ENCODE results near the gene CIZ1.

Gene CIZ1

DNA sequence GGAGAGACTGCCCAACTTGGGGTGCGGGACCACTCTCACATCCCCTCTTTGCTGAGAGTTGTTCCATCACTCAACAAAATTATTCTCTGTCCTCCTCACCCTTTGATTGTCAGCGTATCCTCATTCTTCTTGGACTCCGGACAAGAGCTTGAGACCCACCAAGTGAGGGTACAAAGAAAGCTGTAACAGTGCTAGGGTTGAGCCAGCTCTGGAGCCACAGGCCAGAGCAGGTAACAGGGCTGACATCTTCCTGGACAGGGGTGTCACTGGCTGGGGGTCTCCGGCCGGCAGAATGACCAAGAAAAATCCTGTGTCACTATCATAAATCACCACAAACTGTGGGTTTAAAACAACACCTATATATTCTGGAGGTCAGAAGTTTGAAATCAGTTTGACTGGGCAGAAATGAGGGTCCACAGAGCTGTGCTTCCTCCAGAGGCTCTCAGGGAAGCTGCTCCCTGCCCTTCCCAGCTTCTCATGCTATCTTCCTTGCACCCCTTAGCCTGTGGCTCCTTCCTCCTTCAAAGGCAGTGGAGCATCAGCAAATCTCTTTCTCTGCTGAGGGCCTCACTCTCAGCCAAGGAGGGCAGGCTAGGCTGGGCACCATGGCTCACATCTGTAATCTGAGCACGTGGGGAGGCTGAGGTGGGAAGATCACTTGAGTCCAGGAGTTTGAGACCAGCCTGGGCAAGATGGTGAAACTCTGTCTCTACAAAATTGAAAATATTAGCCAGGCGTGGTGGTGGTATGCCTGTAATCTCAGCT, 35.5 kb downstream of the CIZ1 start:
- TF ChIP-seq, protein P1, sequence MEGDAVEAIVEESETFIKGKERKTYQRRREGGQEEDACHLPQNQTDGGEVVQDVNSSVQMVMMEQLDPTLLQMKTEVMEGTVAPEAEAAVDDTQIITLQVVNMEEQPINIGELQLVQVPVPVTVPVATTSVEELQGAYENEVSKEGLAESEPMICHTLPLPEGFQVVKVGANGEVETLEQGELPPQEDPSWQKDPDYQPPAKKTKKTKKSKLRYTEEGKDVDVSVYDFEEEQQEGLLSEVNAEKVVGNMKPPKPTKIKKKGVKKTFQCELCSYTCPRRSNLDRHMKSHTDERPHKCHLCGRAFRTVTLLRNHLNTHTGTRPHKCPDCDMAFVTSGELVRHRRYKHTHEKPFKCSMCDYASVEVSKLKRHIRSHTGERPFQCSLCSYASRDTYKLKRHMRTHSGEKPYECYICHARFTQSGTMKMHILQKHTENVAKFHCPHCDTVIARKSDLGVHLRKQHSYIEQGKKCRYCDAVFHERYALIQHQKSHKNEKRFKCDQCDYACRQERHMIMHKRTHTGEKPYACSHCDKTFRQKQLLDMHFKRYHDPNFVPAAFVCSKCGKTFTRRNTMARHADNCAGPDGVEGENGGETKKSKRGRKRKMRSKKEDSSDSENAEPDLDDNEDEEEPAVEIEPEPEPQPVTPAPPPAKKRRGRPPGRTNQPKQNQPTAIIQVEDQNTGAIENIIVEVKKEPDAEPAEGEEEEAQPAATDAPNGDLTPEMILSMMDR (IDR thresholded peaks at IDR 0.05; ENCODE audit: low read depth, low read length) = no peak
- no peak for DNase-seq (ENCODE audit: low read depth, low spot score)
- in situ Hi-C loops (cut with HindIII; ENCODE audit: low sequenced_read_pairs) = no loop called here
- no peak overlapping the region for H3K4me3 ChIP-seq (ENCODE audit: low read depth, low read length)

DNA sequence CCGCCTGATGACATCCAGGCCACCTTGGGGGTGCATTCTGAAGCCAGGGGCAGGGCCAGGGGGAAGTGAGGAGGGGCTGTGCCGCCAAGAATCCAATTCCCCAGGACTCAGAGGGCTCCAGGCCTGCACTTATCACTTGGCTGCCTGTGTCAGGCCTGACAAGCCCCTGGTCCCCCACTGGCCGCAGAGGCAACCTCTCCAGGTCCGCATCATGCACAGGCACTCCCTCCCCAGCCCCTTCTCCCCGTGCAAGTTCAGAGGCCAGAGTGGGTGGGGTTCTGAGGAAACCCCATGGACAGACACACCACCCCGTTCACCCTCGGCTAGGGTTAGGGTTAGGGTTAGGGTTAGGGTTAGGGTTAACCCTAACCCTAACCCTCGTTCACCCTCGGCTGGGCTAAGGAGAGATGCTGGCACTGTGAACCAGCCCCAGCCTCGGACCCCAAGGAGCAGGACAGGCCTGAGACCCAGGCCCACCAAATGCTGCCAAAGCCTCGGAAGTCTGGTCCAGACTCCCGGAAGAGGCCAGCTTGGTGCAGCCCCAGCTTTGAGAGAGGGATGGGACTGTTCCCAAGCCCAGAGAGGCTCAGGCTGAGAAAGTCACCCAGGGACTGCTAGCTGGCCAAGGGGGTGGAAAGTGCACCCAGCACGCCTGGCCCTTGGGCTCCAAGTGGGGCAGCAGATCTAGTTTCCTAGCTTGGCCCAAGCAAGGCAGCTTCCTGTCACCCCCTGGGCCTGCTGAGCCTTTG, 37.3 kb downstream of the CIZ1 start:
- TF ChIP-seq, protein P1 (IDR thresholded peaks at IDR 0.05; ENCODE audit: low read depth, low read length) = no peak
- H3K4me3 ChIP-seq (ENCODE audit: low read depth, low read length) = no peak overlapping the region
- in situ Hi-C loops (cut with HindIII; ENCODE audit: low sequenced_read_pairs) = no loop called here
- no peak for DNase-seq (ENCODE audit: low read depth, low spot score)

DNA sequence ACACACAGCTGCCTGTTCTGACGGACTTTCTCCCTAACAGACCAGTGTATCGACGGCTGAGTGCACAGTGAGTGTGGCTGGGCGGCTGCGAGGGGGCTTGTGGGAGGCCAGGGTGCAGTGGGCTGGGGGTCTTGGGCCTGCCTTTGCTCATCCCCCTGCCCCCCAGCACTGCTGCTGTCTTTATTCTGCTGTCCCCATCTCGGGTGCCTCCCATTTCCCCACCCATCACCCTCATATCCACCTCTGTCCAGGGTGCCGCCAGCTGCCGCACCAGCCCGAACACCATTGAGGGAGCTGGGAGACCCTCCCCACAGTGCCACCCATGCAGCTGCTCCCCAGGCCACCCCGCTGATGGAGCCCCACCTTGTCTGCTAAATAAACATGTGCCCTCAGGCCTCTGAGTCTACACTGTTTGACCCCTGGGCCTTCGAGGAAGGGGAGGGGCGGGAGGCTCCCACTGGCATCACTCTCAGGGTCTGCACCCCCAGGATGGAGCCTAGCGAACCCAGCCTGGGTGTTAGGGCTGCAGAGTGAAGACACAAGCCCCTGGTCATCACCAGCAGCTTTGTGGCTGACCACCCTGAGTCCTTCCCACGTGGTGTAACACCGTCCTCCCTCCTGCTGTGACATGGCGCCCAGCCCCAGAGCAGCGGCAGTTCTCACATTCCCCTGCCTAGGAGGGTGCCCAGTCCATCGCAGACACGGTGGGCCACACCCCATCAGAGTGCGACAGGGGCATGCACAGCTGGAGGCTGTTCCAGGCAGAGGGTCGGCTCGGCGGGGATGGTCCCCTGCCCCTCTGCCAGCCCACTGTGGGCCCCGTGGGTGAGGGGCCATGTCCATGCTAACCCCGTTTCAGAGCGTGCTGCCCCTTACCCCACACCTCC, 38.1 kb downstream of the CIZ1 start:
- H3K4me3 ChIP-seq (ENCODE audit: low read depth, low read length) = no peak overlapping the region
- TF ChIP-seq, protein P1 (IDR thresholded peaks at IDR 0.05; ENCODE audit: low read depth, low read length) = no peak
- DNase-seq (ENCODE audit: low read depth, low spot score) = no peak
- in situ Hi-C loops (cut with HindIII; ENCODE audit: low sequenced_read_pairs) = no loop called here

DNA sequence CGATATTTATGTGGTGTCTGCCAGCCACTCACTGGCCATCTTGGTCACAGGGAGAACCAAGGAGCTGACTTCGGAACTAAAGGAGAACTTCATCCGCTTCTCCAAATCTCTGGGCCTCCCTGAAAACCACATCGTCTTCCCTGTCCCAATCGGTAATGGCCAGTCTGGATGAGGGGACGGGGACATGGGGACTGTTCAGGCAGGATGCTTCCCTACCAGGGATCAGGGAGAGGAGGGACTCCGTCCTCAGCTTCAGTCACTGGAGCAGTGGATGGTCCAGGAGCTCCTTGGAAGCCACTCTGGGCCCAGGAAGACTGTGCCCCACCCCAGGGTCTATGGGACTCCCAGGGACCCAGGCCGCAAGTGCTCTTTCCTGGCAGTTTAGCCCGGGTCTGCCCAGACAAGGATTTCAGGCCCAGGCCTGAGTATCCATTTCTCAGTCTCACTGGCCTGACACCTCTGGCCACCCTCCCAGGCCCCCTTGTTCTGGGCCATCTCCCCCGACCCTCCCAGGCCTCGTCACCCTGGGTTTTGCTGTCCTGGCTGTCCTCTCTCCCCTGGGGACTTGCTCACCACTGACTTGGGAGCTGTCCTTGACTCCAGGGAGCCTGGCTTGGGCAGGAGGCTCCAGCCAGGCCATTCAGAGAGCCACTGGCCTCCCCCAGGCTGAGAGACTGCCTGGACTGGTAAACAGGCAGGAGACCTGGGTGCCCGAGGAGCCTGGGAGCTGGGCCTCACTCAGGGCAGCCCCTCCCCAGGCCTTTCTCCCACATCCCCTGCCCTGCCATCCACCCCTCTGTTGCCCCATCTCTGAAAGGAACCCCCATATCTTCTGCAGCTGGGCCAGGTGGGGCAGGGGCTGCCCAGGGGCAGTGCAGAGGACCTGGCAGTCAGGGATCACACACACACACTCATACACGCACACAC, 39.0 kb downstream of the CIZ1 start:
- TF ChIP-seq, protein P1 (IDR thresholded peaks at IDR 0.05; ENCODE audit: low read depth, low read length) = no peak
- no peak for DNase-seq (ENCODE audit: low read depth, low spot score)
- H3K4me3 ChIP-seq (ENCODE audit: low read depth, low read length) = no peak overlapping the region
- in situ Hi-C loops (cut with HindIII; ENCODE audit: low sequenced_read_pairs) = no loop called here

DNA sequence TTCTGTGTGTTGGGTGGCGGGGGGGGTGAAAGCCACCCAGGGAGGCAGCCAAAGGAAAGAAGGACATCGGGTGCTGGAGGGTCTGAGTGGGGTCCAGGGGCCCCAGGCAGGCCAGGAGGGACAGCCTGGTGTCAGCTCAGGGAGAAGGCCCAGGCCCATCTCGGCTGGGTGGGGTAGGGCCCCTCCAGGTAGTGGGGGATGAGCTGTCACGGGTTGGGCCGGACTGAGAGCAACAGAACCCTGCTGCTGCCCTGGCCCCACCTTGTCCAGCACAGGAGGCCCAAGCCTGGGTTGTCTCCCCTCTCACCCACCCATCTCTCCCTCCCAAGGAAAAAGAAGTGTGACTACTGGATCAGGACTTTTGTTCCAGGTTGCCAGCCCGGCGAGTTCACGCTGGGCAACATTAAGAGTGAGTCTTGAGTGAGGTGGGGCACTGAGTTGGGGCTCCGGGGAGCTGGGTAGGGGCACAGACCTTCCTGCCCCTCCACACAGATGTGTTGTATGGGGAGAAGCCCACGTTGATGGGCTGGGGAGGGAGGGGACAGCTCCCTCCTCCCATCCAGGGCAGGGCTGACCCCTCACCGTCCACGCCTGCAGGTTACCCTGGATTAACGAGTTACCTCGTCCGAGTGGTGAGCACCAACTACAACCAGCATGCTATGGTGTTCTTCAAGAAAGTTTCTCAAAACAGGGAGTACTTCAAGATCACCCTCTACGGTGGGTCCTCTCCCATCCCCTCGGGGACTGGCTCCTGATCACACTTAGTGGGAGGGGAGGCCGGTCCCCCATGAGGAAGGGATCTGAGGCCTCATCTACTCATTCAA, 39.9 kb downstream of the CIZ1 start:
- TF ChIP-seq, protein P1 (IDR thresholded peaks at IDR 0.05; ENCODE audit: low read depth, low read length) = no peak
- H3K4me3 ChIP-seq (ENCODE audit: low read depth, low read length) = no peak overlapping the region
- in situ Hi-C loops (cut with HindIII; ENCODE audit: low sequenced_read_pairs) = no loop called here
- no peak for DNase-seq (ENCODE audit: low read depth, low spot score)

Data from astrocyte of the spinal cord (primary cell).